Activated CD4-positive, alpha-beta T cell treated with anti-CD3 and anti-CD28 coated beads, Interleukin-2, amount 10 ng/mL, durations not matched to agents 7 days and 5 days (primary cell): ENCODE results near the gene CCNI. TPM values are rescaled to one million over a fixed set of nuclear protein-coding genes. Genes with fewer than 3 reads are reported as not detected.
"Not testable (repeated sequence)": the region's sequence is repeated elsewhere in the genome, so short reads cannot be mapped to it uniquely, and the experiment has no call there.

Experiments used
- CTCF ChIA-PET: fragments of 350-600 bp; sonication (Branson Sonifier 250); formaldehyde crosslinking; loops from one replicate; lab custom pipeline; 2021; ENCODE audit warnings: antibody characterized with exemption; lab: Charles Lee
- POLR2A ChIA-PET: fragments of 350-600 bp; sonication (Branson Sonifier 250); formaldehyde crosslinking; loops from one replicate; lab custom pipeline; 2021; ENCODE audit warnings: antibody characterized with exemption; lab: Charles Lee
- DNase-seq: peaks from one replicate; pipeline ENCODE4 v3.0.0-alpha.2; 2020
- H3K27ac Mint-ChIP-seq: one replicate; pipeline ENCODE4 v1.8.0; 2021; ENCODE audit warnings: mild to moderate bottlenecking, moderate library complexity, mixed read lengths
- H3K27me3 Mint-ChIP-seq: one replicate; pipeline ENCODE4 v1.8.0; 2021; ENCODE audit warnings: mixed read lengths
- H3K36me3 Mint-ChIP-seq: one replicate; pipeline ENCODE4 v1.8.0; 2021; ENCODE audit warnings: low read depth, mixed read lengths
- H3K4me1 Mint-ChIP-seq: one replicate; pipeline ENCODE4 v1.8.0; 2021; ENCODE audit warnings: mixed read lengths
- H3K4me3 Mint-ChIP-seq: one replicate; pipeline ENCODE4 v1.8.0; 2021; ENCODE audit warnings: mild to moderate bottlenecking, moderate library complexity, mixed read lengths
- H3K9me3 Mint-ChIP-seq: one replicate; pipeline ENCODE4 v1.8.0; 2021; ENCODE audit warnings: mixed read lengths
- total RNA-seq, 2 experiments: library from RNA; stranded (reverse); gene quantifications; one replicate each; pipeline ENCODE4 v1.2.3, GENCODE V29; 2021

CCNI gene
- total RNA-seq, 2 experiments from 2014 or later, result 210 to 244 TPM

DNA sequence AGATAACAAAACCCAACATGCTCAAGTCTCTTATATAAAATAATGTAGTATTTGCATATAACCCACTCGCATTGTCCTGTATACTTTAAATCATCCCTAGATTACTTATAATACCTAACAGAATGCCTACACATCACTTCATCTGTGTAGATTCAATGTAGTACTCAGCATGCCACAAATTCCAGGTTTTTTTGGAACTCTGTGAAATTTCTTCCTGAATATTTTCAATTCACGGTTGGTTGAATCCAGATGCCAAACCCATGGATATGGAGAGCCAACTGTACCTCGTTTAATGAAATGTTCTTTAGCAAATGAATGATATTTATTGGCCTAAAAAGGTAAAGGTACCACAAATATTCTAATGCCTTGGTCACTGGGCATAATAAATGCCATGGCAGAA lies 24.8 kb downstream of the CCNI start:
- Mint-ChIP-seq H3K4me3 (no peak overlapping the region), H3K27me3 (no peaks in the 10 kb centered on the region), H3K9me3 (no peaks in the 10 kb centered on the region), H3K36me3 (peaks cover 60% of the 10 kb centered on the region), H3K4me1 (no peaks in the 10 kb centered on the region), H3K27ac (no peak overlapping the region)
- ChIA-PET CTCF (no interaction called here), POLR2A (no interaction called here)
- no peak for DNase-seq

DNA sequence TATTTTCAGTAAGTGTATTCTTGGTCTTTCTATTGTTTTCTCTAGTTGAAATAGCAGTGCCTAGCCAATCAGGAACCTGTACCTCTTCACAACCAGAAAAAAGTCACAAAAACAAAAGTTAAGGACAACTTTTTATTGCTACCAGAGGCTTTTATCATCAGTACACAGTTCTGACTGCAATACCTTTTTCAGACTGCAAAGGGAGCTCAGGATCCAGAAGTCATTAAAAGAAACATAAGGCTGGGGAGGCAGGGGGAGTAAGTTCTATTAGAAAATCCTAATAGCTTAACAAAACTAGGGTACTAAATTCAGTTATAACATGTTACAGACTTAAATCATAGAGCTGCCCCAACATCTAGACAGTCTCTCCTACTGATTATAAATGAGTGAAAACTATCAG lies 28.8 kb downstream of the CCNI start:
- ChIA-PET CTCF (interaction anchor here (2.6 kb wide), 1 partner anchor 15 kb away, joined by 5 read pairs; no protein-coding TSS in a partner anchor), POLR2A (interaction anchor here (0.5 kb wide), 1 partner anchor 1349 kb away, joined by 3 read pairs; no protein-coding TSS in a partner anchor)
- Mint-ChIP-seq H3K27me3 (no peaks in the 10 kb centered on the region), H3K4me1 (peaks cover 2% of the 10 kb centered on the region), H3K9me3 (no peaks in the 10 kb centered on the region), H3K4me3 (no peak overlapping the region), H3K36me3 (peaks cover 39% of the 10 kb centered on the region), H3K27ac (no peak overlapping the region)
- DNase-seq, result no peak

DNA sequence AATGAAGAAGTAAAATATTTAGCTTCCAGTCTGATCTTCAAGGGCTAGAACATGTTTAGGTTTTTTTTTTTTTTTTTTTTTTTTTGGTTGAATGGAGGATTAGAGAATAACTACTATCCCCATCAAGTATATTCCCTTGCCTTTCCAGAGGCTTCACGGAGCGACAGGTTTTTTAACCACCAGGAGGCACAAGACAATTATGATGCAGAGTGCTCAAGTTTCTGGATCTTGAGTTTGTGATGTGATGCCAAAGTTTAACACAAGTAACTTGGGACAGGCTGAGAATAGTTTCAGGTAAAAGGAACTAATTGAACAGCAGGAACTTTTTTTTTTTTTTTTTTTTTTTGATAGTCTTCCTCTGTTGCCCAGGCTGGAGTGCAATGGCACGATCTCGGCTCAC lies 30.3 kb downstream of the CCNI start:
- no peak overlapping the region for H3K27ac Mint-ChIP-seq
- ChIA-PET POLR2A (no interaction called here), CTCF (interaction anchor here (0.8 to 2.6 kb wide), 6 partner anchors 10 to 148 kb away, joined by 3 to 5 read pairs (median 4); no protein-coding TSS in a partner anchor)
- no peaks in the 10 kb centered on the region for H3K9me3 Mint-ChIP-seq
- no peak overlapping the region for H3K4me3 Mint-ChIP-seq
- H3K36me3 Mint-ChIP-seq, result peaks cover 30% of the 10 kb centered on the region
- no peak for DNase-seq
- H3K4me1 Mint-ChIP-seq, result peaks cover 2% of the 10 kb centered on the region
- no peaks in the 10 kb centered on the region for H3K27me3 Mint-ChIP-seq

DNA sequence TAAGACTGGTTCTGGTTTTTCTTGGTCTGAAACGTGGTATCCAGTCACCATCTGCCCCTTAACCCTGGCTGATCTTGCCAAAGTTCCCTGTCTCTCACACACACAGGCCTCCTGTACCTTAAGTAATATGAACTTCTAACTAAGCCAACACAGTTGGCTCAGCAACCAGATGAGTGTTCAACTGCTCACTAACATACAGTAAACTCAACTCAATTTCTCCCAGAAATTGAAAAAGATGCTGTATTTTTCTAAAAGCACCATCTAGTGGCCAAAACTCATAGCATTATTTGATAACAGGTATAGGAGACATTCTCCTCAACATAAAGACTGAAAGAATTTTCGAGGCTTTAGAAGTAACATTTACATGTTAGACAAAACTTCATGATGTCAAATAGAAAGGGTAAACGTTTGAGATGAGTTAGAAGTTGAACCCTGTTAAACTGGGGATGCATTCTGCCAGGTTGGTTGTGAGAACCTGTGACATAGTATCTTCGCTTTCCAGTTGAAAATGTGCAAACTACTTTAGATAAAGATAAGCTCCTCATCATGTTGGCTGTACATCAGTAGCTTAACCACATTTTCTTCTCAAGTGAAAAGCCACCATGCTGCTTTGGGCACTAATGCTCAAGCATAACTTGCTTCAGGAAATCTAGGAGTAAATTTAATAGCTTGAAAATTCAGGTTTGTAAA lies 31.2 kb downstream of the CCNI start:
- no peak overlapping the region for H3K27ac Mint-ChIP-seq
- no peak overlapping the region for H3K4me3 Mint-ChIP-seq
- H3K36me3 Mint-ChIP-seq, result peaks cover 28% of the 10 kb centered on the region
- ChIA-PET CTCF (interaction anchor here (0.8 to 1.3 kb wide), 5 partner anchors 9 to 149 kb away, joined by 3 to 5 read pairs (median 3); no protein-coding TSS in a partner anchor), POLR2A (no interaction called here)
- H3K4me1 Mint-ChIP-seq, result peaks cover 2% of the 10 kb centered on the region
- no peaks in the 10 kb centered on the region for H3K27me3 Mint-ChIP-seq
- H3K9me3 Mint-ChIP-seq, result no peaks in the 10 kb centered on the region
- DNase-seq, result no peak

GRCh38 chr4:77043507-77044136 lies 32.2 kb downstream of the CCNI start:
- Mint-ChIP-seq H3K36me3 (peaks cover 28% of the 10 kb centered on the region), H3K4me3 (no peak overlapping the region), H3K9me3 (no peaks in the 10 kb centered on the region), H3K4me1 (peaks cover 2% of the 10 kb centered on the region), H3K27ac (no peak overlapping the region), H3K27me3 (no peaks in the 10 kb centered on the region)
- DNase-seq, result no peak
- POLR2A ChIA-PET, result no interaction called here
- CTCF ChIA-PET, result no interaction called here

- H3K9me3 Mint-ChIP-seq, result no peaks in the 10 kb centered on the region
- H3K27ac Mint-ChIP-seq, result no peak overlapping the region
- ChIA-PET CTCF (no interaction called here), POLR2A (no interaction called here)
- peaks cover 2% of the 10 kb centered on the region for H3K27me3 Mint-ChIP-seq
- H3K4me3 Mint-ChIP-seq, result no peak overlapping the region
- DNase-seq, result no peak
- H3K4me1 Mint-ChIP-seq, result peaks cover 2% of the 10 kb centered on the region
- H3K36me3 Mint-ChIP-seq, result peaks cover 11% of the 10 kb centered on the region
Observed at GRCh38 chr4:77040854-77041725, 34.7 kb downstream of the CCNI start.

DNA sequence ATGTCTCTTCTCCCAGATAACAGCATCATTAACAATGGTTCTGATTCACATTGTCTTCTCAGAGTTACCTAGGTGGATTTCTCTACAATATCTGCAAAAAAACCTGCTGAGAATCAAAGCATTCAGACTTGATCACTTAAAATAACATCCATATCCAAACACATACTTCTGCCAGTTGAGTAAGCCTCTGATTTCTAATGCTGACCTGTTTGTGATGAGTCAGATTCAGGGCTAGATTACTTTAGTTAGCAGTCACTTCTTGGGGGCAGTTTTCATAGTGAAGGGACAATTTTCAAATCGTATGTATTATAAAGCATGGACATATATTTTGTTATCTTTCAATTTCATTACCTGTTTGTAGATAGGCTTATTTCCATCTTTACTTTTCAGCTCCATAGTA lies 35.5 kb downstream of the CCNI start:
- Mint-ChIP-seq H3K36me3 (peaks cover 7% of the 10 kb centered on the region), H3K27me3 (peaks cover 6% of the 10 kb centered on the region), H3K9me3 (no peaks in the 10 kb centered on the region), H3K27ac (no peak overlapping the region), H3K4me1 (peaks cover 2% of the 10 kb centered on the region), H3K4me3 (no peak overlapping the region)
- POLR2A ChIA-PET, result no interaction called here
- DNase-seq, result no peak
- CTCF ChIA-PET, result no interaction called here

DNA sequence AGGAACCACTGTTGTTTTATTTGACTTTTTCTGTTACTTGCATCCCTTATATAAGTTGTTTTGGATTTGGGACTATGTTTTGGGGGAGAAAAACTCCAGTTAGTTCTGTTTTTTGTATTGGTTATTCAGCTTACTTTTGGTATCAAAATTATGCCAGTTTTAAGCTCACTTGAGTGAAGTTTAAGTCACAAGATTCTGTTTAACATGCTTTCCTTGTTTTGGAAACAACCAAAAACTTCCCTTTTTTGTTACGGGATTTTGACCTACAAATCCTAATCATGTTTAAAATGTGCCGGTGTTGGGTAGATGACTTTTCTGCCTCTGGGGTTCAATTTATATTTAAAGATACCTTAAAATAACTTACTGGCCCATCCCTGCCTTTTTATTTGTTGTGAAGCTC lies 36.0 kb downstream of the CCNI start:
- Mint-ChIP-seq H3K36me3 (peaks cover 7% of the 10 kb centered on the region), H3K4me1 (peaks cover 2% of the 10 kb centered on the region), H3K9me3 (no peaks in the 10 kb centered on the region), H3K4me3 (no peak overlapping the region), H3K27ac (no peak overlapping the region), H3K27me3 (peaks cover 8% of the 10 kb centered on the region)
- CTCF ChIA-PET, result interaction anchor here (0.6 to 0.9 kb wide), 3 partner anchors 30 to 341 kb away, joined by 3 to 4 read pairs (median 4); no protein-coding TSS in a partner anchor
- POLR2A ChIA-PET, result no interaction called here
- no peak for DNase-seq

DNA sequence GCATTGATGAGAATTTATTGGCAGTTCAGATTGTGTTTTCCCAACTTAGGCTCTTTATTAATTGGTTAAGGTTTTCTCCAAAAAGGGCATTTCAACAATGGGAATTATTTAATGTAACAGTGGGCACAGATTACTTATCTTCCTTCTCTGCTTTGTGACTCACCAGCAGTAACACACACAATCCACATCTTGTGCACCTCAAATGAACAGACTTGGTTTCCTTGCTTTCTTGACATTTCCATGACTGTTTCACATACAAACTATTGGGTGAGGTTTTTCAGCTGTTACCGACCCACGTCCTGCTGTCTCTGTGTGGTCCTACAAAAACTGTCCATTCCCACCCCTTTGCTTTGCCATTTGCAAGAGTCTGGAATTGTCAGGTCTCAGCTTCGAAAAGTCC lies 38.1 kb downstream of the CCNI start:
- DNase-seq, result no peak
- H3K27ac Mint-ChIP-seq, result no peak overlapping the region
- ChIA-PET POLR2A (no interaction called here), CTCF (interaction anchor here (0.7 kb wide), 1 partner anchor 79 kb away, joined by 7 read pairs; no protein-coding TSS in a partner anchor)
- peaks cover 11% of the 10 kb centered on the region for H3K27me3 Mint-ChIP-seq
- H3K9me3 Mint-ChIP-seq, result no peaks in the 10 kb centered on the region
- peaks cover 7% of the 10 kb centered on the region for H3K36me3 Mint-ChIP-seq
- H3K4me3 Mint-ChIP-seq, result no peak overlapping the region
- H3K4me1 Mint-ChIP-seq, result no peaks in the 10 kb centered on the region

- H3K9me3 Mint-ChIP-seq, H3K27ac Mint-ChIP-seq, DNase-seq, H3K4me1 Mint-ChIP-seq, H3K4me3 Mint-ChIP-seq, POLR2A ChIA-PET: not testable (repeated sequence)
- Mint-ChIP-seq H3K27me3 (peaks cover 11% of the 10 kb centered on the region), H3K36me3 (peaks cover 10% of the 10 kb centered on the region)
- CTCF ChIA-PET, result interaction anchor here (0.7 kb wide), 1 partner anchor 79 kb away, joined by 7 read pairs; no protein-coding TSS in a partner anchor
Observed at GRCh38 chr4:77037168-77037567, 38.6 kb downstream of the CCNI start.

DNA sequence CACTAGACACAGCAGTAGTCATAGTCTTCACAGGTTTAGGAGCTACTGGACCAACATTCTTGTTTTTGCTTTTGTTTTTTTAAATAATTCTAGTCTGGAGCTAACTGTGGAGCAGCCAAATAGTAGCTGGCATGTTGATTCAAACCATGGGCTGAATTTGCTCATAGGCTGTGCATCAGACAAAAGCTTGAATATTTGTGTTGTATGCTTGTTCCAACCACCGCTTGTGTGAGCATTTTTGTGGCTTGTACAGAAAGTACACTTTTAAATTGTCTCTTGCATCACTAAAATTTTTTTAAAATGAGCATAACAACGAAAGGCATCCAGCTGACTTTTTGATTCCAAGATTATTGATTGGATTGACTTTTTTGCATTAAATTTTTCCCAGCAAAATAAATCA lies 39.6 kb downstream of the CCNI start:
- ChIA-PET CTCF (interaction anchor here (1.0 kb wide), 1 partner anchor 9 kb away, joined by 5 read pairs; no protein-coding TSS in a partner anchor), POLR2A (no interaction called here)
- Mint-ChIP-seq H3K4me3 (no peak overlapping the region), H3K9me3 (no peaks in the 10 kb centered on the region), H3K36me3 (peaks cover 16% of the 10 kb centered on the region), H3K27me3 (peaks cover 11% of the 10 kb centered on the region), H3K27ac (no peak overlapping the region), H3K4me1 (peaks cover 14% of the 10 kb centered on the region)
- no peak for DNase-seq

DNA sequence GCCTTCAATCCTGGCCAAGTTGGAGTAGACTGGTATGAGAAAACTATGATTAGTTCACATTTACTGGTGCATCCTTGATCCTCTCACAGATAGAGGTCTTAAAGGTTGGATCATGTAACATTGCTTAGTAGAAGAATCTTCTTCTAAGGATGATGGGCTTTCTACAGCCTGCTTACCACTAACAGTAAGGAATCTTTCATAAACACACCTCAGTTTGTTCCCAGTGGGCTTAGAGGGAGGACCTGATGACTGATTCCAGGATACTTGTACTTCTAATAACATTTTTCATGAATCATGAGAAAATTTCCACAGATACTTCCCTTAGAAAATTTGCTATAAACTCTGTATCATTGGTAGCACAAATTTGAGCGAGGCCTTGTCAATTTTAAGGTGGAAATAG lies 40.6 kb downstream of the CCNI start:
- Mint-ChIP-seq H3K36me3 (peaks cover 21% of the 10 kb centered on the region), H3K9me3 (no peaks in the 10 kb centered on the region), H3K4me1 (peaks cover 21% of the 10 kb centered on the region), H3K27me3 (peaks cover 11% of the 10 kb centered on the region), H3K27ac (no peak overlapping the region), H3K4me3 (no peak overlapping the region)
- no peak for DNase-seq
- POLR2A ChIA-PET, result interaction anchor here (0.7 kb wide), 1 partner anchor 489 kb away, joined by 3 read pairs; no protein-coding TSS in a partner anchor
- CTCF ChIA-PET, result interaction anchor here (1.0 to 1.7 kb wide), 2 partner anchors 10 to 45 kb away, joined by 3 to 5 read pairs; no protein-coding TSS in a partner anchor
